Aorta (tissue), 5 donors: ENCODE measurements around the gene STX8. TPM values are rescaled to one million over a fixed set of nuclear protein-coding genes. Genes with fewer than 3 reads are reported as not detected.
"Not testable (repeated sequence)": the region's sequence is repeated elsewhere in the genome, so short reads cannot be mapped to it uniquely, and the experiment has no call there.

Source experiments
- ATAC-seq: fragments of 200-7000 bp; cut with Tn5 transposase; one replicate; pipeline ENCODE4 v1.9.1; 2022; ENCODE audit warnings: moderate library complexity; ENCODE audit not compliant: low FRiP score
- DNase-seq, 2 donors: peaks; one replicate each; pipeline ENCODE4 v3.0.0-alpha.2; 2020
- H3K27ac ChIP-seq, 2 donors: one replicate each; pipeline ENCODE4 v1.5.1; 2013; ENCODE audit warnings: low read length in 2 of 2, mild to moderate bottlenecking in 2 of 2, moderate library complexity in 2 of 2, control low read depth in 1 of 2, inconsistent platforms in 1 of 2, low read depth in 1 of 2
- H3K27me3 ChIP-seq, 2 donors: one replicate each; pipeline ENCODE4 v1.6.1; 2013; ENCODE audit warnings: control low read depth in 1 of 2, low read length in 1 of 2, mild to moderate bottlenecking in 1 of 2, moderate library complexity in 1 of 2; ENCODE audit not compliant: insufficient read depth in 2 of 2, control insufficient read depth in 1 of 2
- H3K36me3 ChIP-seq, 2 donors: one replicate each; pipeline ENCODE4 v1.6.1; 2013; ENCODE audit warnings: control low read depth in 1 of 2, low read length in 1 of 2, mild to moderate bottlenecking in 1 of 2; ENCODE audit not compliant: insufficient read depth in 2 of 2, control insufficient read depth in 1 of 2
- H3K4me1 ChIP-seq, 2 donors: one replicate each; pipeline ENCODE4 v1.6.1; 2013; ENCODE audit warnings: low read length in 2 of 2, control low read depth in 1 of 2, mild to moderate bottlenecking in 1 of 2, moderate library complexity in 1 of 2; ENCODE audit not compliant: insufficient read depth in 2 of 2, control insufficient read depth in 1 of 2
- H3K4me3 ChIP-seq, 2 donors: one replicate each; pipeline ENCODE4 v1.5.1; 2013; ENCODE audit warnings: low read length in 2 of 2, control low read depth in 1 of 2, mild to moderate bottlenecking in 1 of 2
- H3K9me3 ChIP-seq: one replicate; pipeline ENCODE4 v1.6.1; 2013; ENCODE audit warnings: mild to moderate bottlenecking, low read length; ENCODE audit not compliant: control insufficient read depth
- WGBS, 2 donors: extraction: QIAGEN DNeasy Blood & Tissue Kit; methylation state at CpG; one replicate each; pipeline ENCODE4 v1.1.7; 2013; 5-methylcytosine and 5-hydroxymethylcytosine counted together
- intact Hi-C, 2 donors: fragments of 100-400 bp; cut with DNase I; formaldehyde crosslinking; loops; one replicate each; pipeline versions ENCODE4 v1.14.2 to v1.15.0; 2022
- long read RNA-seq, 2 donors: library from polyadenylated mRNA; unstranded; transcript quantifications; one replicate each; pipeline ENCODE4 v2.0.0, GENCODE V29; 2020 to 2021
- polyA plus RNA-seq, 2 donors: library from polyadenylated mRNA; stranded (reverse); fragments of 200-250 nt; gene quantifications; one replicate each; pipeline ENCODE4 v1.2.3, GENCODE V29; 2013
- total RNA-seq, 2 donors: library from RNA; stranded (reverse); fragmentation: NEBNext Ultra II Directional; extraction: Animal tissue kit (Norgen Biotek cat#: 25700); gene quantifications; one replicate each; pipeline ENCODE4 v1.2.1, GENCODE V29; 2021
- donor health status: healthy with polysubstance abuse.
- donor health status: Bipolar disorder and iron deficiency.
- donor health status: DM: no; HTN: no; CAD: no.
- donor health status: DM: no; HTN: no; CAD: no.
- donor health status: DM: yes; HTN: yes; CAD: no.

Gene STX8
- total RNA-seq, result 10 to 100 TPM; 57.4 to 63.4 TPM
- 100 to 1,000 TPM in 1 of 2 donors, 10 to 100 TPM in 1; 73.6 to 108 TPM for polyA plus RNA-seq
- long read RNA-seq, donor 1, transcript STX8-201 (8 exons, 1,246 nt), result major isoform, 15 of 52 reads
- long read RNA-seq, donor 1, partial matches to known transcripts, result 25 of 52 reads
- long read RNA-seq, donor 1, other reads (novel, unspliced or antisense), result 12 of 52 reads
- long read RNA-seq, donor 2, transcript STX8-201 (8 exons, 1,246 nt), result major isoform, 11 of 27 reads
- long read RNA-seq, donor 2, partial matches to known transcripts, result 0 of 27 reads
- long read RNA-seq, donor 2, other reads (novel, unspliced or antisense), result 15 of 27 reads

- Histone ChIP-seq H3K4me1 (no peaks in the 10 kb centered on the region), H3K9me3 (no peaks in the 10 kb centered on the region), H3K4me3 (peak within 1 kb of the TSS; percentile 65 to 83), H3K27ac (no peak within 1 kb of the TSS), H3K36me3 (peaks cover 0 to 2% of the 10 kb centered on the region in 2 donors), H3K27me3 (no peaks in the 10 kb centered on the region)
- WGBS, 2 donors, result 1% methylated on average over 40 to 42 of the region's 42 CpGs
- peak; percentile 96 to 98 for DNase-seq
- ATAC-seq, result peak; percentile 96
- intact Hi-C loops, result no loop called here
Measured at GRCh38 chr17:9575381-9576101, at the start of gene STX8. TSS of gene STX8 (minus strand) at chr17:9575820. CDS start at chr17:9575808, 12 bp downstream.

GRCh38 chr17:9622961-9623360 lies 47.3 kb upstream of the STX8 start:
- intact Hi-C loops, result no loop called here
- H3K36me3 ChIP-seq, result no peaks in the 10 kb centered on the region
- H3K27ac ChIP-seq, result no peak overlapping the region
- ATAC-seq (no peak), DNase-seq (no peak)
- H3K9me3 ChIP-seq, result peaks cover 6% of the 10 kb centered on the region
- no peaks in the 10 kb centered on the region for H3K4me1 ChIP-seq
- H3K4me3 ChIP-seq, result no peak overlapping the region
- no peaks in the 10 kb centered on the region for H3K27me3 ChIP-seq

GRCh38 chr17:9615486-9615885 lies 39.9 kb upstream of the STX8 start:
- 42 to 50% methylated on average over 2 of the region's 2 CpGs for WGBS, 2 donors
- intact Hi-C loops, result no loop called here
- Histone ChIP-seq H3K36me3 (no peaks in the 10 kb centered on the region), H3K4me3 (no peak overlapping the region), H3K9me3 (no peaks in the 10 kb centered on the region), H3K27me3 (no peaks in the 10 kb centered on the region), H3K4me1 (no peaks in the 10 kb centered on the region), H3K27ac (no peak overlapping the region)
- no peak for ATAC-seq
- no peak for DNase-seq

GRCh38 chr17:9612006-9612405 lies 36.4 kb upstream of the STX8 start:
- intact Hi-C loops, result no loop called here
- H3K27ac ChIP-seq, result no peak overlapping the region
- DNase-seq (no peak), ATAC-seq (no peak)
- H3K9me3 ChIP-seq, result no peaks in the 10 kb centered on the region
- 66 to 68% methylated on average over 9 of the region's 9 CpGs for WGBS, 2 donors
- H3K4me1 ChIP-seq, result no peaks in the 10 kb centered on the region
- H3K4me3 ChIP-seq, result no peak overlapping the region
- H3K27me3 ChIP-seq, result no peaks in the 10 kb centered on the region
- H3K36me3 ChIP-seq, result no peaks in the 10 kb centered on the region

- intact Hi-C loops, result no loop called here
- no peak overlapping the region for H3K27ac ChIP-seq
- no peaks in the 10 kb centered on the region for H3K27me3 ChIP-seq
- H3K9me3 ChIP-seq, result no peaks in the 10 kb centered on the region
- DNase-seq, result no peak
- H3K36me3 ChIP-seq, result no peaks in the 10 kb centered on the region
- H3K4me3 ChIP-seq, result no peak overlapping the region
- no peaks in the 10 kb centered on the region for H3K4me1 ChIP-seq
- 52 to 66% methylated on average over 2 of the region's 2 CpGs for WGBS, 2 donors
- no peak for ATAC-seq
Measured at GRCh38 chr17:9611557-9611956, 35.9 kb upstream of the STX8 start.

- 71 to 77% methylated on average over 5 of the region's 5 CpGs for WGBS, 2 donors
- not testable (repeated sequence) for DNase-seq, H3K27ac ChIP-seq
Measured at GRCh38 chr17:9607058-9607457, 31.4 kb upstream of the STX8 start.

GRCh38 chr17:9606453-9606852 lies 30.8 kb upstream of the STX8 start:
- Histone ChIP-seq H3K4me1 (no peaks in the 10 kb centered on the region), H3K36me3 (no peaks in the 10 kb centered on the region), H3K27ac (no peak overlapping the region), H3K9me3 (no peaks in the 10 kb centered on the region), H3K4me3 (no peak overlapping the region), H3K27me3 (no peaks in the 10 kb centered on the region)
- DNase-seq, result no peak
- no peak for ATAC-seq
- intact Hi-C loops, result no loop called here
- WGBS, 2 donors, result 84 to 90% methylated on average over 6 of the region's 6 CpGs

More at GRCh38 chr17:9607058-9607457, 31.4 kb upstream of the STX8 start:
- H3K4me1 ChIP-seq, H3K4me3 ChIP-seq, H3K27me3 ChIP-seq, H3K9me3 ChIP-seq, H3K36me3 ChIP-seq, ATAC-seq, intact Hi-C loops: not testable (repeated sequence)

- H3K9me3 ChIP-seq, ATAC-seq, DNase-seq, H3K27me3 ChIP-seq, H3K4me3 ChIP-seq, H3K36me3 ChIP-seq, intact Hi-C loops, H3K4me1 ChIP-seq, H3K27ac ChIP-seq: not testable (repeated sequence)
- 85 to 88% methylated on average over 5 of the region's 5 CpGs for WGBS, 2 donors
Measured at GRCh38 chr17:9604583-9604982, 29.0 kb upstream of the STX8 start.

- intact Hi-C loops, result no loop called here
- H3K4me3 ChIP-seq, result no peak overlapping the region
- no peaks in the 10 kb centered on the region for H3K9me3 ChIP-seq
- H3K27me3 ChIP-seq, result no peaks in the 10 kb centered on the region
- no peaks in the 10 kb centered on the region for H3K4me1 ChIP-seq
- H3K36me3 ChIP-seq, result no peaks in the 10 kb centered on the region
- DNase-seq (peak in 1 of 2 donors; percentile 34), ATAC-seq (no peak)
- WGBS, 2 donors, result 92 to 93% methylated on average over 4 of the region's 4 CpGs
- no peak overlapping the region for H3K27ac ChIP-seq
Measured at GRCh38 chr17:9598661-9599060, 23.0 kb upstream of the STX8 start.
